ENCODE data around the gene CSH2. TPM values are rescaled to one million over a fixed set of nuclear protein-coding genes. Genes with fewer than 3 reads are reported as not detected.
A peak's percentile ranks its signal among the peaks of the same experiment; 100 is the strongest.

The CSH2 gene
- total and polyA plus RNA-seq, 9 of the 15 experiments (the other 6 are each of a cell fraction or from before 2014, with no cell fraction given): not detected

- no peak for TF ChIP-seq ZBTB12 (CRISPR knock-in tag; IDR thresholded peaks at IDR 0.05)
- TF ChIP-seq ZNF280A (IDR thresholded peaks at IDR 0.05; ENCODE audit: low read depth, partially characterized antibody): no peak
- no peak for TF ChIP-seq SLC30A9 (CRISPR knock-in tag; IDR thresholded peaks at IDR 0.05)
- TF ChIP-seq HNRNPLL (IDR thresholded peaks at IDR 0.05; ENCODE audit: low read depth, low read length, poor library complexity, severe bottlenecking): peak; percentile 69
- peak; percentile 45; the same call in 1 of the 2 replicates for TF ChIP-seq EGR1 (conservative IDR thresholded peaks at IDR 0.05)
- TF ChIP-seq ZNF398 (CRISPR knock-in tag; IDR thresholded peaks at IDR 0.05): no peak
- TF ChIP-seq ZNF431 (CRISPR knock-in tag; IDR thresholded peaks at IDR 0.05): peak; percentile 29; the same call in 1 of the 2 replicates
- no peak for TF ChIP-seq ESRRB (CRISPR knock-in tag; IDR thresholded peaks at IDR 0.05; ENCODE audit: borderline replicate concordance)
- peak; percentile 93 to 98 (median 97) for TF ChIP-seq YY1 (IDR thresholded peaks at IDR 0.05; ENCODE audit: borderline replicate concordance in 1 of 3, control insufficient read depth in 1 of 3, extremely low read depth in 1 of 3, insufficient read depth in 3 of 3, insufficient read length in 1 of 3, insufficient replicate concordance in 2 of 3, low read depth in 1 of 3, low read length in 2 of 3)
- peak; percentile 62; the same call in 1 of the 2 replicates for TF ChIP-seq SIN3B (IDR thresholded peaks at IDR 0.05; ENCODE audit: low read depth)
- TF ChIP-seq MYNN (IDR thresholded peaks at IDR 0.05): no peak
- TF ChIP-seq MYNN (CRISPR knock-in tag; IDR thresholded peaks at IDR 0.05): no peak
Observed at GRCh38 chr17:63827002-63827800, 46.3 kb downstream of the CSH2 start, which contains the start of the genes FTSJ3 and PSMC5 (continued).

Measured in K562 (cell line).